ENCODE measurements around the gene SRPK3. TPM values are rescaled to one million over a fixed set of nuclear protein-coding genes. Genes with fewer than 3 reads are reported as not detected.

SRPK3 gene
- total and polyA plus RNA-seq, 2 donors from 2014 or later: 0.58 to 1.1 TPM

DNA sequence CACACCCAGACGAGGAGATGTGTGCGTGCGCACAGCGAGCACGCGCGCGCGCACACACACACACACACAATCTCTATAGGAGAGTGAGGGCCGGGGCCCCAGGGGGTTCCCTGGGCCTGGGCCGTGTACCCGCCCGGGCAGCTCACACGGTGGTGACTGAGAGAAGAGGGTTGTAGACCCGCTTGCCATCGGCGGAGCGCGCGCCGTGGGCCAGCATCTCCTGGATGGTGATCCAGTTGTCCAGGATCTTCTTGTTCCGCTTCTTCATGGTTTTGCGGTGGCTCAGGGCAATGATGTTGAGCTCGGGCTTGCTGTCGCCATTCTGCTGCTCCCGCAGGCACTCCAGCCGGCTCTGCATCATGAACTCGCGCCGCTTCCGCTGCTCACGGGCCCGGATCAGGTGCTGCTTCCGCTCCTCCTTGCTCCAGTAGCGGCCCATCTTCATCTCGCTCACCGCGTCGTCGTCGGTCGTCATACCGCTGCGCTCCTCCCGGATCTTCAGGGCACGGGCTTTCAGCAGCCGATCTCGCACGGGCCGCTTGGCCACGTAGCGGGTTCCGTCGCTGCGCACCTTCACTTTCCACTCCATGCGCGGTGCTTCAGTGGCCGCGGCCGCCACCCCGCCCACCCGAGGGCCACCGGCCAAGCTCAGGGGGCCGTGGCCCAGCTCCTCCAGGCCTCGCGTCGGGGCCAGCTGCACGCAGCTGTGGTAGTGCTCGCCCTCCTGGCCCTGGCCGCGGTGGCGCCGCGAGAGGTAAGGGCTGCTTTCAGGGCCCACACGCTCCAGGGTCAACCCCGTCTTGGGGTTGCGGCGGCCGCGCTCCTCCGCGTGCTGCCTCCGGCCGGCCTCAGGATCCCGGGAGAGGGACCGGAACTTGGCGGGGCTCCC lies 22.6 kb downstream of the SRPK3 start:
- no peaks in the 10 kb centered on the region for H3K27me3 ChIP-seq (ENCODE audit: control insufficient read depth, insufficient read depth, low read length)
- no peaks in the 10 kb centered on the region for H3K9me3 ChIP-seq (ENCODE audit: control insufficient read depth in 2 of 3, insufficient read depth in 1 of 3, low read length in 3 of 3)
- no peak overlapping the region for H3K9ac ChIP-seq (ENCODE audit: low read length in 3 of 3)
- H3K27ac ChIP-seq (ENCODE audit: low read depth in 2 of 2, low read length in 2 of 2): no peak overlapping the region
- no peak for FAIRE-seq
- H3K4me3 ChIP-seq (ENCODE audit: low read length in 3 of 3): no peak overlapping the region
- H3K4me1 ChIP-seq (ENCODE audit: control insufficient read depth in 2 of 3, insufficient read depth in 2 of 3, low read depth in 1 of 3, low read length in 3 of 3): no peaks in the 10 kb centered on the region
- H3K36me3 ChIP-seq (ENCODE audit: control insufficient read depth in 2 of 3, insufficient read depth in 3 of 3, low read length in 3 of 3): no peaks in the 10 kb centered on the region
- TF ChIP-seq, protein P1, sequence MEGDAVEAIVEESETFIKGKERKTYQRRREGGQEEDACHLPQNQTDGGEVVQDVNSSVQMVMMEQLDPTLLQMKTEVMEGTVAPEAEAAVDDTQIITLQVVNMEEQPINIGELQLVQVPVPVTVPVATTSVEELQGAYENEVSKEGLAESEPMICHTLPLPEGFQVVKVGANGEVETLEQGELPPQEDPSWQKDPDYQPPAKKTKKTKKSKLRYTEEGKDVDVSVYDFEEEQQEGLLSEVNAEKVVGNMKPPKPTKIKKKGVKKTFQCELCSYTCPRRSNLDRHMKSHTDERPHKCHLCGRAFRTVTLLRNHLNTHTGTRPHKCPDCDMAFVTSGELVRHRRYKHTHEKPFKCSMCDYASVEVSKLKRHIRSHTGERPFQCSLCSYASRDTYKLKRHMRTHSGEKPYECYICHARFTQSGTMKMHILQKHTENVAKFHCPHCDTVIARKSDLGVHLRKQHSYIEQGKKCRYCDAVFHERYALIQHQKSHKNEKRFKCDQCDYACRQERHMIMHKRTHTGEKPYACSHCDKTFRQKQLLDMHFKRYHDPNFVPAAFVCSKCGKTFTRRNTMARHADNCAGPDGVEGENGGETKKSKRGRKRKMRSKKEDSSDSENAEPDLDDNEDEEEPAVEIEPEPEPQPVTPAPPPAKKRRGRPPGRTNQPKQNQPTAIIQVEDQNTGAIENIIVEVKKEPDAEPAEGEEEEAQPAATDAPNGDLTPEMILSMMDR (IDR thresholded peaks at IDR 0.05; ENCODE audit: borderline replicate concordance, extremely low read depth, insufficient read depth): no peak
- intact Hi-C loops (cut with DNase I): no loop called here
- no peak for DNase-seq

DNA sequence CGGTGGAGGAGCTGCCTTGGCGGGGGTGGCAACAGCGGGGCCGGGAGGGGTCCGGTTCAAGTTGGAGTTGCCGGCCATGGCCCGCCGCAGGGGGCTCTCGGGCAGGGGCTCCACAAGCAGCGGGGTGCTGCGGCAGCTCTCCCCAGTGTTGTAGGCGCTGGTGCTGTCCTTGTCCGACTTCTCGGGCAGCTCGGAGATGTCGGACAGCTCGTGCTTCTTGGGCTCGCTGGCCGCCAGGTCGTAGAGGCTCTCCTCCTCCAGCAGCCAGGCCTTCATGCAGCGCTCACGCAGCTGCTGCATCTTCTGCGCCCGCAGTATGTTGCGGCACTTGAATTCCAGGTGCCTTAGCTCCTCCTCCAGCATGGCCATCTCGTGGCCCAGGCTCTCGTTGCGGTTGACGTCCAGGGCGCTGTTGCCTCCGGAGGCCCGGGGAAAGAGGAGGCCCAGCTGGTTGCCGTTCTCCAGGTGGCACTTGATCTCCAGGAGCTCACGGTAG lies 23.3 kb downstream of the SRPK3 start:
- H3K9me3 ChIP-seq (ENCODE audit: control insufficient read depth in 2 of 3, insufficient read depth in 1 of 3, low read length in 3 of 3): no peaks in the 10 kb centered on the region
- intact Hi-C loops (cut with DNase I): no loop called here
- no peaks in the 10 kb centered on the region for H3K4me1 ChIP-seq (ENCODE audit: control insufficient read depth in 2 of 3, insufficient read depth in 2 of 3, low read depth in 1 of 3, low read length in 3 of 3)
- no peaks in the 10 kb centered on the region for H3K27me3 ChIP-seq (ENCODE audit: control insufficient read depth, insufficient read depth, low read length)
- DNase-seq (no peak), FAIRE-seq (no peak)
- TF ChIP-seq, protein P1 (IDR thresholded peaks at IDR 0.05; ENCODE audit: borderline replicate concordance, extremely low read depth, insufficient read depth): no peak
- H3K9ac ChIP-seq (ENCODE audit: low read length in 3 of 3): no peak overlapping the region
- H3K36me3 ChIP-seq (ENCODE audit: control insufficient read depth in 2 of 3, insufficient read depth in 3 of 3, low read length in 3 of 3): no peaks in the 10 kb centered on the region
- no peak overlapping the region for H3K4me3 ChIP-seq (ENCODE audit: low read length in 3 of 3)
- no peak overlapping the region for H3K27ac ChIP-seq (ENCODE audit: low read depth in 2 of 2, low read length in 2 of 2)

DNA sequence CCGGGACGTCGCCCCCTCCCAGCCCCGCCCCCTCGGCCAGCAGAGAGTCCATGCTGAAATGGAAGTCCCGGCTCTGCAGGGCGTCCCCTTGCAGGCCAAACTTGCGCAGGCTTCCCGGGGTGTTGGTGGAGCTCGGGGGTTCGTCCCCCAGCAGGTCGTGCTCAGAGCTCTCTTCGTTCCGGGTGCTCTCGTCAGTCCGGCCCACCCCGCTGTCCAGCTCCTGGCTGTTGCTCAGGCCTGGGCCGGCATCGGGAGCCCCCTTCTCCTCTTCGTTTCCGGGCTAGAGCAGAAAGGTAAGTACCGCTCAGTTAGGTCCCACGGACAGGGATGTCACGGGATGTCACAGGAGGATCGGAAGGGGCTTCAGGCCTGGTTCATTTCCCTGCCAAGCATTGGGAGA lies 23.8 kb downstream of the SRPK3 start:
- intact Hi-C loops (cut with DNase I): no loop called here
- Histone ChIP-seq H3K9me3 (ENCODE audit: control insufficient read depth in 2 of 3, insufficient read depth in 1 of 3, low read length in 3 of 3) (no peaks in the 10 kb centered on the region), H3K4me1 (ENCODE audit: control insufficient read depth in 2 of 3, insufficient read depth in 2 of 3, low read depth in 1 of 3, low read length in 3 of 3) (no peaks in the 10 kb centered on the region), H3K4me3 (ENCODE audit: low read length in 3 of 3) (no peak overlapping the region), H3K9ac (ENCODE audit: low read length in 3 of 3) (no peak overlapping the region), H3K27ac (ENCODE audit: low read depth in 2 of 2, low read length in 2 of 2) (no peak overlapping the region), H3K36me3 (ENCODE audit: control insufficient read depth in 2 of 3, insufficient read depth in 3 of 3, low read length in 3 of 3) (no peaks in the 10 kb centered on the region), H3K27me3 (ENCODE audit: control insufficient read depth, insufficient read depth, low read length) (no peaks in the 10 kb centered on the region)
- FAIRE-seq (no peak), DNase-seq (no peak)
- TF ChIP-seq, protein P1 (IDR thresholded peaks at IDR 0.05; ENCODE audit: borderline replicate concordance, extremely low read depth, insufficient read depth): no peak

Data from kidney (tissue), 14 donors.